ENCODE measurements around the gene OR52H1. TPM values are rescaled to one million over a fixed set of nuclear protein-coding genes. Genes with fewer than 3 reads are reported as not detected.

Gene OR52H1
- total and polyA plus RNA-seq, 2 of the 4 experiments (the other 2 are of a cell fraction): 0.18 TPM; not detected in 1

DNA sequence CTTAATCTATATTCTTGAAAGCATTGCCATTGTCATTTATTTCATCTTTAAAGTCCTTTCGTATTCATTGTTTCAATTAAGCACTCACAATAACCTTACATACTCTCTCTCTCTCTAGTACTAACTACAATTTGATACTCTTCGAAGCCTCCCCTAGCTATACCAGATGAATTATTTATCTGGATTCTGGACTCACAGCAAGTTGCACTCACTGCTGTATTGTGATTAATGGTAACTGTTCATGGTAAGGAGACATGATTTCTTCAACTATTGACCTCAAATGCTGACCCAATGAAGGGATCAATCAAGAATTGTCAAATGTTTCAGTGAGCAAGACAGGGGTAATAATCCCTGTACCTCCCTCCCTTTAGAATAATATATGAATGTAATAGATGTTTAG, 26.3 kb upstream of the OR52H1 start:
- Histone ChIP-seq H4K5ac (ENCODE audit: low read depth, low read length) (no peak overlapping the region), H3K4ac (ENCODE audit: low read depth, low read length) (no peak overlapping the region), H2AFZ (replicated peaks; ENCODE audit: low read length, poor library complexity) (no peak overlapping the region), H2BK15ac (ENCODE audit: low read depth, low read length) (no peak overlapping the region), H3K18ac (ENCODE audit: low read depth, low read length) (no peak overlapping the region), H3K9me1 (ENCODE audit: insufficient read depth, low read length) (no peaks in the 10 kb centered on the region), H3K9me3 (ENCODE audit: control insufficient read depth, insufficient read depth, low read length) (no peaks in the 10 kb centered on the region), H2BK5ac (ENCODE audit: low read depth, low read length, poor library complexity, severe bottlenecking) (no peak overlapping the region), H3K23ac (ENCODE audit: low read depth, low read length) (no peak overlapping the region), H3K4me2 (ENCODE audit: low read depth, low read length) (no peak overlapping the region), H3K56ac (ENCODE audit: extremely low read depth, insufficient read depth, low read length) (no peak overlapping the region), H3K79me1 (ENCODE audit: low read depth in 1 of 2, low read length in 2 of 2) (no peaks in the 10 kb centered on the region), H3K36me3 (ENCODE audit: control insufficient read depth, insufficient read depth, low read length) (no peaks in the 10 kb centered on the region), H4K8ac (ENCODE audit: low read depth in 2 of 2, low read length in 2 of 2) (no peak overlapping the region), H3K14ac (replicated peaks; ENCODE audit: low read depth, low read length) (no peak overlapping the region), H2AK5ac (ENCODE audit: low read depth, low read length) (no peak overlapping the region), H4K20me1 (ENCODE audit: insufficient read depth, low read length) (no peaks in the 10 kb centered on the region), H3K4me1 (ENCODE audit: control insufficient read depth, insufficient read depth, low read length) (no peaks in the 10 kb centered on the region), H3K27ac (ENCODE audit: insufficient read depth, low read length) (no peak overlapping the region), H3K27me3 (ENCODE audit: control insufficient read depth, insufficient read depth, low read length) (peaks cover 2% of the 10 kb centered on the region; the same call in 1 of the 2 replicates), H3K4me3 (ENCODE audit: insufficient read depth, low read depth, low read length) (no peak overlapping the region), H4K91ac (ENCODE audit: insufficient read depth, low read depth, low read length) (no peak overlapping the region), H3K9ac (ENCODE audit: low read depth, low read length) (no peak overlapping the region), H2BK120ac (ENCODE audit: low read depth, low read length) (no peak overlapping the region), H2BK20ac (ENCODE audit: low read depth, low read length) (no peak overlapping the region), H2AK9ac (replicated peaks; ENCODE audit: low read depth, low read length, poor library complexity) (no peak overlapping the region)
- BruUV-seq (replicated peaks): no TSS peak
- dilution Hi-C loops (cut with HindIII; ENCODE audit: low sequenced_read_pairs, unreplicated experiment): no loop called here
- ChIA-PET CTCF (no interaction called here), POLR2A (ENCODE audit: unreplicated experiment) (no interaction called here)
- WGBS, 2 experiments (ENCODE audit: extremely low coverage in 2 of 2, insufficient read length in 1 of 2): 40% methylated on average over 1 of the region's 2 CpGs; no CpG with 5 or more reads in 1 of the 2 experiments
- in situ Hi-C loops (cut with MboI; ENCODE audit: low sequenced_read_pairs): no loop called here
- TF ChIP-seq CHD1 (IDR thresholded peaks at IDR 0.05; ENCODE audit: low read depth, low read length): no peak
- no peak for TF ChIP-seq RFX5 (IDR thresholded peaks at IDR 0.05; ENCODE audit: low read depth, low read length)
- intact Hi-C loops (cut with micrococcal nuclease): no loop called here
- ATAC-seq (ENCODE audit: low read depth) (no peak), DNase-seq (no peak)

Data from IMR-90 (cell line).